NCI-H187 treated with DMSO at 0.1 percent for 48 hours (cell line): ENCODE results near the gene NRAS.
"Not testable (repeated sequence)": the region's sequence is repeated elsewhere in the genome, so short reads cannot be mapped to it uniquely, and the experiment has no call there.

Source experiments
- DNase-seq: peaks from one replicate; lab custom pipeline; 2025; lab: John Stamatoyannopoulos, UW

Gene NRAS

GRCh38 chr1:114716304-114717170 is at the start of gene NRAS:
NRAS (minus strand) TSS chr1:114716771; CDS start chr1:114716160, 611 bp downstream.
- DNase-seq, result peak; percentile 30

- no peak for DNase-seq
These were observed 48.1 kb upstream of the NRAS start for GRCh38 chr1:114764689-114765088.

GRCh38 chr1:114758256-114758832 is 41.8 kb upstream of the NRAS start:
- no peak for DNase-seq

GRCh38 chr1:114757455-114758255 is 41.1 kb upstream of the NRAS start, which contains the start of gene CSDE1:
CSDE1 (minus strand) TSS chr1:114757984; CDS start chr1:114739890, 18,094 bp downstream.
- peak; percentile 94 for DNase-seq

GRCh38 chr1:114756949-114757454 is 40.4 kb upstream of the NRAS start:
- DNase-seq, result no peak

GRCh38 chr1:114756009-114756892 is 39.7 kb upstream of the NRAS start:
- no peak for DNase-seq

GRCh38 chr1:114755006-114755931 is 38.7 kb upstream of the NRAS start:
- DNase-seq, result no peak

- DNase-seq, result not testable (repeated sequence)
These were observed 37.1 kb upstream of the NRAS start for GRCh38 chr1:114753702-114754101.

GRCh38 chr1:114753143-114753542 is 36.6 kb upstream of the NRAS start:
- DNase-seq, result no peak

- no peak for DNase-seq
These were observed 34.2 kb upstream of the NRAS start for GRCh38 chr1:114750780-114751179.

GRCh38 chr1:114749835-114750234 is 33.3 kb upstream of the NRAS start:
- no peak for DNase-seq

- no peak for DNase-seq
These were observed 30.0 kb upstream of the NRAS start for GRCh38 chr1:114746450-114747121.

- no peak for DNase-seq
These were observed 28.7 kb upstream of the NRAS start for GRCh38 chr1:114745291-114745690.

- no peak for DNase-seq
These were observed 25.6 kb upstream of the NRAS start for GRCh38 chr1:114741963-114742746.

- DNase-seq, result no peak
These were observed 23.8 kb upstream of the NRAS start for GRCh38 chr1:114740331-114740730.

GRCh38 chr1:114737314-114737849 is 20.8 kb upstream of the NRAS start:
- DNase-seq, result no peak

GRCh38 chr1:114735479-114735878 is 18.9 kb upstream of the NRAS start:
- no peak for DNase-seq

GRCh38 chr1:114729782-114730181 is 13.2 kb upstream of the NRAS start:
- no peak for DNase-seq

- no peak for DNase-seq
These were observed 12.0 kb upstream of the NRAS start for GRCh38 chr1:114728553-114728952.
